DMS114 treated with DMSO at 0.1 percent for 48 hours (cell line): ENCODE measurements around the gene PLXDC2.

ENCODE experiments used
- DNase-seq: peaks from one replicate; lab custom pipeline; 2025; ENCODE audit not compliant: unreplicated experiment; lab: John Stamatoyannopoulos, UW

The PLXDC2 gene

GRCh38 chr10:20303453-20304152 lies 487.4 kb downstream of the PLXDC2 start:
- DNase-seq, result no peak

GRCh38 chr10:20313665-20314064 lies 497.4 kb downstream of the PLXDC2 start:
- DNase-seq, result no peak

GRCh38 chr10:20314431-20314830 lies 498.2 kb downstream of the PLXDC2 start:
- no peak for DNase-seq

GRCh38 chr10:20327954-20328353 lies 511.7 kb downstream of the PLXDC2 start:
- no peak for DNase-seq

GRCh38 chr10:20330246-20330645 lies 514.0 kb downstream of the PLXDC2 start:
- no peak for DNase-seq

GRCh38 chr10:20334559-20334958 lies 518.3 kb downstream of the PLXDC2 start:
- no peak for DNase-seq
